ENCODE results near the gene PSTPIP1.

The PSTPIP1 gene

DNA sequence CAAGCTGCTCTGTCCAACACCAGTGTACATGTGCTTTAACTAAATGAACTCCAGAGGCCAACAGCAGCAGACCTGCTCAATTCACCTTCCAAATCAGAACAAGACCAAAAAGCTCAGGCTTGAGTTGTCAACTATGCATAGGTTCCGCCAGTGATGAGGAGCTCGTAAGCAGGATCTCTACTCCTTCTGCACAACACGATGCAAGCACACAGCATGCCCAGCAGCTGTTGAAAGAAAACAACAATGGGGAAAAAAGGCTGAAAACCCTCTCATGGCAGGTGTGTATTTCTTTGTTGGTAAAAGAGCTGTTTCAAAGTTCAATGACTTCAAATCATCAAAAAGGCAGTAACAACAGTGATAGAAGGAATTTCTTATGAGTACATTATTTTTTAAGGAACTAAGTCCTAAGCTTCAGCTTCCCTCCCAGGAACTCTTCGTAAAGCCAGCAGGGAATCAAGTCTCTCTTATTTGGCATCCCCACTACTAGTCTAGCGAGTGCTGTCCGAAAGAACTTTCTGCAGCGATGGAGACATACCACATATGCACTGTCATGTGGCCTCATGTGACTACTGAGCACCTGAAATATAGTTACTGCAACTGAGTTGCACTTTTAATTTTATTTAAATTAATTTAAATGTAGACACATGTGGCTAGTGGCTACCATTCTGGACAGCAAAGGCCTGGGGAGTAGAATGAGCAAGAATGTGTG is 51.9 kb downstream of the PSTPIP1 start:
- ATAC-seq: no peak

DNA sequence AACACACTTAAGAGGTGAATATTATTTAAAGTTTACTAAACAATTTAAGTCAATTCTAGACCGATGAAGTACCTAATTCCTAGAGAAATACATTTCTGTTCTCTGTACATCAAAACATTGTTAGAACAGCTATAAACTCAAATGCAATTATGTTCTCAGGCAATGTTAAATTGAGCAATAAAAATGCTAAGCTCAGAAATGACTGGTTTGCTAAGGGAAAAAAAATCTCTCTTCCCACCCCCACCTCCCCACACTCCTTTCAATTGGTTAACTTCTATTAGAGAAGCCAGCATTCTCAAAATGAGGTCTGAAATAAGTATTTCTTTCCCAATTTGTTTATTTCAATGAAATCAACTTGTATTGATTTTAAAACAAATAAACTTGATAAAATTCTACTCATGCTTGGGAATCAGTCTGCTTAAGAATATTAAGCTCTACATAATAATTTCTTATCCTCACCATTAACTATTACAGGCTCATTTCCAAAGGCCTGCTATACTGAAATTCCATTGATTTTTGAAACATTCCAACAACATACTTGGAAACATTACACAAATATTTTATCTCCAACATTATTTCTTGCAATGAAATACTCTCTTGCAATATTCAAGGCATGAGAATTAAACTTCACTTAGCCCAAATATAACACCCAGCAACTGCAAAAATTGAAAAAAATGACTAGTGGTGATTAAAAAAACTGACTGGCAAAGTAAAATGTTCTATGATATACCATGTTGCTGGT is 53.4 kb downstream of the PSTPIP1 start:
- no peak for ATAC-seq

DNA sequence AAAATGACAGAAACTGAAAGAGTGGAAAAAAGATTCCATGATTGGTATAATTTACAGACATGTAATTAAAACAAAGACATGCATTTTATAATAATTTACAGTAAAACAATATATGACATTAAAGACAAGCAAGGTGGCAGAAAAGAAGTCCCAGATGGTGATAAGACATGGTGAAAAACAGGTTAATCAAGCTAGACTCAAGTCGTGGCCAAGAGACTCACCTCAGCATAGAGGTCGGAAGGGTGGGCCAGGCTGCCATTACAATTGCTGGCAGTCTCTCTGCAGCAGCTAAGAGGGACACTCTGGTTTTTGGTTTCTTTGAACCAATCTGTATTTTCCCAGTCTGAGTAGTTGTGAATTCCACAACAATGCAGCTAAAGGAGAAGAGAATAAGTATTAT is 57.6 kb downstream of the PSTPIP1 start:
- no peak for ATAC-seq

DNA sequence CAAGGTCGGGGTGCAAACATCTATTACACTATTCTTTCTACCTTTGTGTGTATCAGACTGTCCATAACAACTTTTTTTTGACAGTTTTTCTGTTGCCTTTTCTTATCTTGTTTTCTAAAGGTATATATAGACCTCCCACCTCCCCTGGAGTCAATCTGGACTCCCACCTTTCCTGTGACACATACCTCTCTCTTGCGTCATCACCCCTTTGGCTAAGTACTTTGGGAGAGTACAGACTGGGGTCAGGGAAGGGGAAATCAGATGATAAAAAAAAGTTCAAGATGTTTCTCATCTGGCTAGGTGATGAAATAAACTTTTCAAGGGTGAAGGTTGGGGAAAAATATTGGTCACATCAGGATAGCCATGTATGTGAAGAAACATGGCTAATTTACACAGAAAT is 58.8 kb downstream of the PSTPIP1 start:
- no peak for ATAC-seq

DNA sequence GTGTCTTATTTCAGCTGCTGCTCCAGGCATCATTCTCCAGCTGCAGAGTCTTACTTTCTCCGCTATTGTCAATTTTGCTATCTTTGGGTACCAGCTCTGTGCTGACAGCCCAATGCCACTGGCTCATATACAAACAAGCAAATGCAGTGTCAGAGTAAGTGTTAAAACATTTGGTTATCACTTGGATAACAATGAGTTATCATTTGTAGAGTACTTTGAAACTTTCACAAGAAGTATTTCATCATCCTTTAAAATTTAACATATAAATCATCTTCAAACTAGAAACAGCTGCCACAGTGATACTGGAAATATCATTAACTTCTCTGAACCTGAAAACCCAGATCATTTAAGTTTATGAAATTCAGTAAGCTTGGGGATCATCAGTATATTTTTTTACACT is 62.1 kb downstream of the PSTPIP1 start:
- ATAC-seq: no peak

DNA sequence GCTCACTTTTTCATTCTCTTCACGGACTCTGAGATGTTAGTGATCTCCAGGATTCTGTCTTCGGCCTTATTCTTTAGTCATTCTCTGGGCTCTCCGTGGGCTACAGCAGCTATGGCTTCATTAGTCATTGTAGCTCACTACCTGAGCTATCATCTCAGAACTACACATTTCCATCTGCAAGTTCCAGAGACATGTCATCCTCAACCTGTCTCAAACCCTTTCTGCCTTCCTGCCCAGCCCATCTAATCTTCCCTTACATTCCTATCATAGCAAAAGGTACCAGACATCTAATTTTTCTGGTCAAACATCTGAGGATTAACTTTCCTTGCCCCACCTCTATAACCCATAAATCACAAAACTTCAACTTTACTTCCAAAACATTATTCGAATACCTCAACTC is 62.8 kb downstream of the PSTPIP1 start:
- ATAC-seq: no peak

DNA sequence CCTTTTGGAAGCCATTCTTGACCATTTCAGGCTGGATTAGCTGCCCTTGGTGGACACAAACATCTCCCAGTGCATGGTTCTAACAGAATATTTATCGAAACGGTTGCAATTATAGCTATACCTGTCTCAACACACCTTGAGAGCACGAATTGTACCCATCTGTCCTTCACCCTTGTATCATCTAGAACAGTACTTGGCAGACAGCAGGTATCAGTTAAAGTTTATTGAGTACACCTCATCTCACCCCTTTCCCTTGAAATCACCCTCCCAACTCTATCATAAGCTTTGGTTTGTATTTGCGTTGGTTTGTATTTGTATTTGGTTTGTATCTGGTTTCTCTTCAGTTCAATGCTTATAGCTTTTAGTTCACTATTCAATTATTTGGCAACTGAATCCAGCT is 63.5 kb downstream of the PSTPIP1 start:
- no peak for ATAC-seq

DNA sequence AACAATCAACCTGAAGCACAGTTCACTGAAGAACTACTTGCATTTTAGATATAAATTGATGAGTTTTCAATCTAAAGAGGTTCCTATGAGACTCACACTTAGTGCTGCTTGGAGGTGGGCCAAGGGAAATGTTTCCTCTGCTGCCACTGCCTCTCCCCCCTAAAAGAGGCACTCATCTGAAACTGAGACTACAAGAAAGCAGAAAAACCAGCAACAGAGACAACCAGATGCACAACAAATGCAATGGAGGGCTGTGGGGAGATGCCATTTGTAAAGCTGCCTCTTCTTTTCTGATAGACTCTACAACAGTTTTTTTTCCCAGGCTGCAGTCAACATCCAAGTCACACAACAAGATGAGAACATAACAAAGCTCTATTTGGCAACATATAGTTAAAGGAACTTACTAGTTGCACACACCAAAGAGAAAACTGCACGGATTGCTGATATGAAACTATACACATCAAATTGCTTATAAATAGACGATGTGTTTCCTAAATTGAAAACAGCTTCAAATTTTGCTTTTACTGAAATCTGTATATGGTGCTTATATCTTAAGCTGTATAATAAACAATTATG is 64.9 kb downstream of the PSTPIP1 start:
- no peak for ATAC-seq

DNA sequence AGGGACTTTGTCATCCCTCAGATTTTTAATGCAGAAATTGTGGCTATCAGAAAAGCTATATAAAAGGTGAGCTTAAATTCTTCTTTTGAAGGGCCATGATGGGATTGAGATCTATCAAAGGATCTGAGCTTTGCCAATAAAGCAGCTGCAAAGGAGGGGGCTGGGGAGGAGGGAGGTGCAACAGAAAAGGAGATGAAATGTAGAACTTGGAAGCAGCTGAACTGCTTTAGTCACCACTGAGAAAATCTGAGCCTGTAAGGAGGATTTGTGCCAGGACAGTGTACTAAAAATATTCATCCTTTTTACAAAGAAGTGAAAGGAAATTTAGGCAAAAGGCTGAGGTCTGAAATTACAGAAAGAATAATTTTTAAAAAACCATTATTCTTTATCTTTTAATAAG is 65.6 kb downstream of the PSTPIP1 start:
- ATAC-seq: no peak

DNA sequence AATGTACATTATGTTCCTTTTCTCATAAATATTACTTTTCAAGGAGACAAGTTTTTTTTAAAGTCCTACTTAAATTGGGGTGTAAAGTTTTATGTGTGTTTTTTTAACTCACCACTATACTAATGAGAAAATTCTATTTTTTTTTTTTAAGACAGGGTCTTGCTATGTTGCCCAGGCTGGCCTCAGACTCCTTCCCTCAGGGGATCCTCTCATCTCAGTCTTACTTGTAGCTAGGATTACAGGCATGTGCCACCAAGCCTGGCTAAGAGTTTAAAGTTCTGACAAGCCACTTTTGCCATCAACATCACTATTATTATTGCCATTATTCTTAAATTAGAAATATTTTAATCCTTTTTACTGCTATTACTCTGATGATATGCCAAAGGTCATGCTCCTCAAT is 68.3 kb downstream of the PSTPIP1 start:
- no peak for ATAC-seq

DNA sequence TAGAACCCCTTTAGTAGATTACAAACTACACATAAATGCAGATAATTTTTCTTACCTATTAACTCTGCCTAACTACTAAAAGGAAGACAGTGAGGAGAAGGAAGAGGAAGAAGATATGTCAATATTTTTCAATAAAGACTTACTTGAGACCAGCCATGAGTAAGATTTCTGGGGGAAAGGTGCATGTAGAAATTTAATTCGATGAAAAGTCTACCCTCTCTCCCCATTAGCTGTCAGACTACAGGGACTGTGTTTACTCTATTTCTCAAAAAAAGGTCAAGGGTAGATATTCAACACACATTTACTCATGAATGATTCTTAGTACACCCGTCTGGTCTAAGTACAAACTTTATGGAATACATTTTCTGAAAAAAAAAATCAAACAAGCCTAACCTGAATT is 69.1 kb downstream of the PSTPIP1 start:
- ATAC-seq: no peak

DNA sequence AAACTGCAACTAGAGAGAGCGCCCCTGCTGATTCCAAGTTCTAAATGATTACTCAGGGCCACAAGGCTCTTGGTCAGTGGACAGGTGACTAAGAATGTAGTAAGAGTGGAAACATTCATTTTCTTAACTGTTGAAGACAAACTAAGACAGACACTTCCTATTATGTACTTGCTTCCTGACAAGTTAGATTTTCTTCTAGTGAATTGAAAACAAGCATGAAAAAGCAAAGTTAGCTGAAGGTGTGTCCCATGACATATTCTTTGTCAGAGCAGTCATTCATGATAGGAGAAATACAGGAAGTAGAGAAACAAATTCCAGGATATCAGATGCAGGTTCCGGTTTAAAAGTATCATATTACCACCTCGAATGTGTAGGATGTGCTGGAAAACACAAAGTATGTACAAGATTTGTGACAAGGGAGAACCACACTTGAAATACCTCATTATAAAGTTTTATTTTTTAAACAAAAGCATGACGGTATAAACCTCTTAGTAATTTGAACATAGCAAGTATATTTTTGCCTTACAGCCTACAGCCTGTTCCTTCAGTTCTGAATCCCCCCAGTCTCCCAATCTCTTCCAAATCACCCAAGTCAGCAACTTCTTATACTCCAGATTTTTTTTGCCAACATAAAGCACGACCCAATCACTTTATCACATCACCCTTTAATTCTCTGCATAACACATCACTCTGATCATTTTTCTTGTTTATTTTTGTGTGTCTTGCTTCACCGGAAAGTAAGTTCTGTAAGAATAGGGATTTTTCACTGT is 69.8 kb downstream of the PSTPIP1 start:
- no peak for ATAC-seq

DNA sequence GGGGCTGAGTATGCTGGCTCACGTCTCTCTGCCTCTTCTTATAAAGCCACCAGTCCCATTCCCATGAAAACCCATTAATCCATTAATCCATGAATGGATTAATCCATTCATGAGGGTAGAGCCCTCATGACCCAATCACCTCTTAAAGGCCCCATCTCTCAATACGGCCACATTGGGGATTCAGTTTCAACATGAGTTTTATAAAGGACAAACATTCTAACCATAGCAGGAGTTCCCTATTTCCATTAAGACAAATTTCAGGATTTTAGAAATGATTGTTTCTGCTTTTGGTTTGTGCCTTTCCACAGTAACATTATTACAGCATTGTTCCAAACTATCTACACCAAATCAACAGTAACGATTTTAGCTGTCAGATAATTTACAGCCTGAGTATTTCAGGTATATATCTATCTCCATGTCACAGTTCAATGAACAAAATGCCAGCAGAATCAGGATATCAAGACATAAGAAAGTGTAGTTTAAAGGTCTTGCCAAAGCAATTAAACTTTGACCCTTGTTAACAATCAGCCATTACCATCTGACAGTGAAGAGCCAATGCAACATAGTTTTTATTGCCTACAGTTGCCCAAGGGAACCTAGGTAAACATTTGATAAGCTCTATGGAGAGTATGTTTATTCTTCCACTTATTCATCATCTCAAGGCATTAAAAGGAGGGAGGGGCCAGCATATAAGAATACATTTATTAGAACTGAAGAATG is 72.2 kb downstream of the PSTPIP1 start:
- ATAC-seq: no peak

DNA sequence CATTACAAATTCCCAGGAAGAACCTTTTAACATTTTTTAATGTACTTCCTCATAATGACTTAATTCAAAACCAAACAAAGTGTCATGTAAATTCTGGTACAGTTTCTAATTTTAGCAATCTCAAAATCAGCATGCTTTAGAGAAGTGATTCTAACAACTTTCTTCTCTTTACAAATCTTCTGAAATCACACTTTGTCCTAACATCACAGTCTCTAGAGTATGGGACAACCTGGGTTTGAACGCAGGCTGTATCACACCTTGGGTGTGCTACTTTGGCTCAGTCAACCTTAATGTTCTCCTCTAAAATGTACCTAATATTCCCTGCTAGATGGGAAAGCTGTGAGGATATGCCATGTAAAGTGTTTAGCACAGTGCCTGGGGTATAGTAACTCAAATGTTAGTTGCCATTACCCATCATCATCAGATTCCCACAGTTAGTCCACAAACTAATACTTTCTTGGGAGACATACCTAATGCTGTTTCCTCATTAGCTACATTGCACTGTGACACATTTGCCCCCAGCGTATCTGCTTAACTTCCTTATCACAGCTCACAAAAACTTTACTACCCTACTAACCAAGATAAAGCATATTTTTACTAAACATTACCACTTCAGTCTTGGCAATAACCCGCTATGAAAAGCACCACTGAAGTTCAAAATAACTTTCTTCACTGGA is 72.9 kb downstream of the PSTPIP1 start:
- ATAC-seq: no peak

DNA sequence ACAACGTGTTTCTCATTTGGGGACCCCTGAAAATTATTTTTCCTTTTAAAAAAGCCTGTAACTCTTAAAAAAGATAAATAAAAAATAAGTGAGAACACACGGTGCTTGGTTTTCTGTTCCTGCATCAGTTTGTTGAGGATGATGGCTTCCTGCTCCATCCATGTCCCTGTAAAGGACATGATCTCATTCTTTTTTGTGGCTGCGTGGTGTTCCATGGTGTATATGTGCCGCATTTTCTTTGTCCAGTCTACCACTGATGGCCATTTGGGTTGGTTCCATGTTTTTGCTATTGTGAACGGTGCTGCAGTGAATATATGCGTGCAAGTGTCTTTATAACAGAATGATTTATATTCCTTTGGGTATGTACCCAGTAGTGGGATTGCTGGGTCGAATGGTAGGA is 73.7 kb downstream of the PSTPIP1 start:
- ATAC-seq: no peak

DNA sequence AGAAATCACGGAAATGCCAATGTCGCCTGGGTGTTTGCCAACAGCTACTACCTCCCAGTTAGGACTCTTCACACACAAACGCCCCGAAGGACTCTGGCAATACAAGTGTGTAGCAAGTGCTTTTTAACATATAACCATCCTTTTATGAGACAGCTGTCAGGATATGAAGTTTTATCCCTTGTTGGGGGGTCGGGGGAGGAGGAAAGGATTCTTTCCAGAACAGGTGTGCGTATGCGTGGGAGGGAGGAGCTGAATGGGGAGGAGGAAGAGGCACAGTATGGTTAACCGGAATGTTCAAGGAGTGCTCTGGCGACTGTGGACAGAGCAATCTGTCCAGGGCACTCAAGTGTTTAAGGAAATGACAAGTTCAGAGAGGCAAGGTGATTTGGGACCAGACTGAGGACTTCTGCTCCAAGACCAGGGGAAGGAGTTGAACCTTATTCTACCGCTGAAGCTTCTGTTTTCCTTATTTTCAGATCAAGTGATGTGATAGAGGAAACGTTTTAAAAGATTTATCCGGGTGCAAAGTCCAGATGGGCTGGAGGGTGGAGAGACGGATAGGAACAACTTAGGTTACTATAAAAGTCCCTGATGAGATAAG is 74.7 kb downstream of the PSTPIP1 start:
- ATAC-seq: no peak

DNA sequence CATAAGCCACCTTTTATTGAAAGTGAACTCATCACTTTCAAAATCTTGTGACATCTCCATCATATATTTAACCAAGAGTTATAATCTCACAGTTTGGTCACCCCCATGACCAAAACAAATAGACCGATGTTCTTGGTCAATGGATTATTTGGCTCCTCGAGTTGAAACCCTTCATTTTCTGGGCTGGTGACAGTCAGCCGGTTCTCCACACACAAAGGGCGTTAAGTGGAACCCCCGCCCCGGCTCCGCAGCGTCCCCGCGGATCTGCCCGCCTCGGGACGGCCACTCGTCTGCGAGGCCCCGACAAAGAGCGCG is 75.2 kb downstream of the PSTPIP1 start:
- no peak for ATAC-seq

DNA sequence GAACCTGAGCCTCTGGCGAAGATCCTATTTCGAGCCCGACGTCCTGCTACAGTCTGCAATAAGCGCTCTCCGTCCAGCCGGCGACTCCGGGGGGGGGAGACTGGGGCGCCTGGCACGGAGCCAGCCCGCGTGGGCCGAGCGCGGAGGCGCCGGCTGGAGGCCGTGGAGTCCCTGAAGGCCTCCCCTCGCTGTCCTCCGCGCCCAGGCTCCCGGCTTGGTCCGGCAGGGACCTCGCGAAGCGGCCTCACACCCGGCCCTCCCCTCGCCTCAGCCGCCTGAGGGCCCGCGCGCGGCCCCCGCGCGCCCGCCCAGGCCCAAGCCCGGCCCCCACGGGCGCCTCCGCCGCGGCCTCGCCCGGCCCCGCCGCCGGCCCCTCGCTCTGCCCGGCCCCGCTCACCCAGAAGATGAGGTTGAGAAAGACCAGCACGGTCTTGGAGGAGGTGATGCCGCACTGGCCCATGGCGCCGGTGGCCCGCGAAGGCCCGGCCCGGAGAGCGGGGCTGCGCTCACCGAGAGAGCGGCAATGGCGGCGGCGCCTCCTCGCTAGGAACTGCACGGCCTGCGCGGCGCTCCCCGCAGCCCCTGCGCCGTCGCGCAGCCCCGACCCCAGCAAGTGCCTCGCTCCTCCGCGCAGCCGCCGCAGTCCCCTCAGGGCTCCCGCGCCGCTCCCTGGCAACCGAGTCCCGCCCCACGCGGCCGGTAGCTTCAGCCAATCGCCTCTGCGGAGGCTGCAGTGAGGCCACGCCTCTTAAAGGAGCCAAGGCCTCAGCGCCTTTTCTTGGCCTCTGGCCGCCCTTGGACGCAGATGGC is 75.8 kb downstream of the PSTPIP1 start, which contains the start of gene TSPAN3:
TSPAN3 (minus strand) TSS at position 615 of the 810 bp plus-strand sequence; CDS start at position 460, 155 bp downstream.
- peak; percentile 99 to 100 for ATAC-seq

DNA sequence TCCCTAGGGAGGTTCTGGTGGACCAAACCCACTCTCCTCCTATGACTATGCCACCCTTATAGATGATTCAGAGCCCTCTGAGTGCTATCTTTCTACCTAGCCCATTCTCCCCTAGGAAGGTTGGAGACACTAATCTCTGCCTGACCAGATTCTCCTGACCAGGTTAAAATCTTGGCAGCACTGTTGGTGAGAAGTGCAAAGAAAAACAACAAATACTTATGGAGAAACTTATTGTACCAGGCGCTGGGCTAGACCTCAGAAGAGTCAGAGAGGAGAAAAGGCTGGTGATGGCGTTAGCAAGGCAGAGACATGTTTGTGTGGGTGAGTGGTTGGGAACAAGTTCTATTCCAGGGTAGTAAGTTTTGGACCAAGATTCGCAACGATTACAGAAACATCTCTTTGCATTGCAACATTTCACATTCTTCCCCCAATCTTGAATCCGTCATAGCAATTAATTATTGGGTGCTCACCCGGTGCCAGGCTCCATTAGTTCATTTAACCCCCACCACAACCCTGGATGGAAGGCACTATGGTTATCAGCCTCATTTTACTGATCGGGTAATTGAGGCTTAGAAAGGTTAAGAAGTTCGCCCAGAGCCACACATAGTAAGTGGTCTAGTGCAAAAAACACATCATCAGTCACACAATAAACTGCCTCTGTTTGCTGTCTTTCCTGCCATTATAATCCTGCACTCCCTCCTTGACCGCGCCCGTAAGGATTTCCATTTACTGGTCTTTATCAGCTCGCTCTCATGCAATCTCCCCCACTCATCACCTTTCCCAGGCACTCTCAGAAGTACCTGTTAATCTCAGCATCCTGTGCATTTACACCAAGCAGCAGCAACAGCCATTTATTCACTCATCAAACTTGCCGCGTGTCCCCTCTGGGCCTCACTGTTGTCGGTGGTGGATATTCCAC is 76.6 kb downstream of the PSTPIP1 start:
- no peak for ATAC-seq

DNA sequence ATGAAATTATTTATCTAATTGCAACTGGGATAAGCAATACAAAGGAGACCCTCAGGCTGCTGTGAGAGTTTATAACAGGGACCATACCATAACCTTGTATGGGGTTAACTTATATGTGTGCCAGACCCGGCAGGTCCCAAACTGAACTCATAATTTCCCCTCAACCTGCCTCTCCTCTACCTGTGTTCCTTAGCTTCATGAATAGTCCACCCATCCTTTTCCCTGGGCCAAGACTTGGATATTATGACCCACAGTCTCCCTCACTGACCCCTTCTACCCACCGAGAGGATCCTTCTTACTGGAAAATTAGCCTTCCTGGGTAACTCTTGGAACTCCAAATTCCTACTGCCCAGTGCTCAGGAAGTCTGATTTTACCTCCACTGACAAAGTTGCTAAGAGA is 79.4 kb downstream of the PSTPIP1 start:
- no peak for ATAC-seq

Measured in activated CD4-positive, CD25-positive, alpha-beta regulatory T cell treated with anti-CD3 and anti-CD28 coated beads, Interleukin-2, amount 50 U/mL, for 24 hours (primary cell).